ENCODE results near the gene GPS2.

DNA sequence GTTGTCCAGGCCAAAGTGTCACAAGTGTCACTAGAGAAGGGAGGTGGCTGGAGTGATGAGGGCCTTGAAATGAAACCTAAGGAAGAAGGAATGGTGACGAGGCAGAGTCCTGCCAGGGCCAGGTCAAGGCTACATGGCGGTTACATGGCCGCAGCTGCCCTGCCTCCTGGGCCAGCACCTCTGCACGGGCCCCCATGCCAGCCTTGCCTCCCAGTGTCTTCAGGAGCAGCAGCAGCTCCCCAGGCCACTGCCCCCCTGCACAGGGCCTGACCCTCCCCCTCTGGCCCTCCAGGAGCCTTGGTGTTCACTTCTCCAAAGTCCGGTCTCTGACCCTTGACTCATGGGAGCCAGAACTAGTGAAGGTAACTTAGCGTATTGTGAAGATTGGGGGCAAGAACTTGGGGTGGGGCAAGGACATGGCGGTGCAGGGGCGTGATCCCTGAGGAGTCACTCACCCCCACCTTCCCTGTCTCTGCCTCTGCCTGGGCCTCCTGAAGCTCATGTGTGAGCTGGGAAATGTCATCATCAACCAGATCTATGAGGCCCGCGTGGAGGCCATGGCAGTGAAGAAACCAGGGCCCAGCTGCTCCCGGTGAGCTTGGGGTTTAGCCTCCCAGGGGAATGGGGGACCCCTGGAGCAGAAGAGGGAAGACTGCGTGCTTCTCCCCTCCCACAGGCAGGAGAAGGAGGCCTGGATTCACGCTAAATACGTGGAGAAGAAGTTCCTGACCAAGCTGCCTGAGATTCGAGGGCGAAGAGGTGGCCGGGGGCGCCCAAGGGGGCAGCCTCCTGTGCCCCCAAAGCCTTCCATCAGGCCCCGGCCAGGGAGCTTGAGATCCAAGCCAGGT is 32.7 kb upstream of the GPS2 start:
- no peak for TF ChIP-seq EZH2 (IDR thresholded peaks at IDR 0.05; ENCODE audit: borderline replicate concordance, insufficient read depth, low read depth, low read length, poor library complexity, severe bottlenecking)
- TF ChIP-seq, protein P1, sequence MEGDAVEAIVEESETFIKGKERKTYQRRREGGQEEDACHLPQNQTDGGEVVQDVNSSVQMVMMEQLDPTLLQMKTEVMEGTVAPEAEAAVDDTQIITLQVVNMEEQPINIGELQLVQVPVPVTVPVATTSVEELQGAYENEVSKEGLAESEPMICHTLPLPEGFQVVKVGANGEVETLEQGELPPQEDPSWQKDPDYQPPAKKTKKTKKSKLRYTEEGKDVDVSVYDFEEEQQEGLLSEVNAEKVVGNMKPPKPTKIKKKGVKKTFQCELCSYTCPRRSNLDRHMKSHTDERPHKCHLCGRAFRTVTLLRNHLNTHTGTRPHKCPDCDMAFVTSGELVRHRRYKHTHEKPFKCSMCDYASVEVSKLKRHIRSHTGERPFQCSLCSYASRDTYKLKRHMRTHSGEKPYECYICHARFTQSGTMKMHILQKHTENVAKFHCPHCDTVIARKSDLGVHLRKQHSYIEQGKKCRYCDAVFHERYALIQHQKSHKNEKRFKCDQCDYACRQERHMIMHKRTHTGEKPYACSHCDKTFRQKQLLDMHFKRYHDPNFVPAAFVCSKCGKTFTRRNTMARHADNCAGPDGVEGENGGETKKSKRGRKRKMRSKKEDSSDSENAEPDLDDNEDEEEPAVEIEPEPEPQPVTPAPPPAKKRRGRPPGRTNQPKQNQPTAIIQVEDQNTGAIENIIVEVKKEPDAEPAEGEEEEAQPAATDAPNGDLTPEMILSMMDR (IDR thresholded peaks at IDR 0.05) = no peak
